Uterus (tissue), 4 donors: ENCODE measurements around the gene PIAS2. TPM values are rescaled to one million over a fixed set of nuclear protein-coding genes. Genes with fewer than 3 reads are reported as not detected.

ENCODE experiments used
- DNase-seq, 2 donors: peaks; one replicate each; pipeline ENCODE4 v3.0.0-alpha.2; 2019 to 2020
- H3K27ac ChIP-seq, 2 donors: fragments of 200-600 bp; sonication (generic); 1 replicate in 1 of 2; 2 replicates in 1 of 2; pipeline ENCODE4 v1.5.1; 2016 to 2018
- H3K27me3 ChIP-seq, 2 donors: fragments of 200-600 bp; sonication (generic); one replicate each; pipeline ENCODE4 v1.5.1; 2018 to 2019; ENCODE audit warnings: control low read depth in 1 of 2
- H3K36me3 ChIP-seq, 2 donors: fragments of 200-600 bp; sonication (generic); one replicate each; pipeline ENCODE4 v1.5.1; 2019; ENCODE audit warnings: control low read depth in 1 of 2
- H3K4me1 ChIP-seq, 2 donors: fragments of 200-600 bp; sonication (generic); one replicate each; pipeline ENCODE4 v1.5.1; 2018 to 2019; ENCODE audit warnings: control low read depth in 1 of 2
- H3K4me3 ChIP-seq, 2 donors: fragments of 200-600 bp; sonication (generic); 1 replicate in 1 of 2; 2 replicates in 1 of 2; pipeline ENCODE4 v1.5.1; 2018 to 2019; ENCODE audit warnings: mild to moderate bottlenecking in 1 of 2
- H3K9me3 ChIP-seq, 2 donors: fragments of 200-600 bp; sonication (generic); one replicate each; pipeline ENCODE4 v1.5.1; 2019; ENCODE audit warnings: control low read depth in 1 of 2
- CTCF ChIP-seq, 4 experiments: fragments of 200-600 bp in 2 of 4; fragments of 450-650 bp in 2 of 4; sonication (generic) in 2 of 4; IDR thresholded peaks; one replicate each; pipeline ENCODE4 v1.5.1; 2016 to 2019; ENCODE audit warnings: antibody characterized with exemption in 4 of 4, mild to moderate bottlenecking in 2 of 4, moderate library complexity in 1 of 4
- POLR2A ChIP-seq, 2 donors: fragments of 450-650 bp; IDR thresholded peaks; one replicate each; pipeline ENCODE4 v1.6.1; 2016; ENCODE audit warnings: antibody characterized with exemption in 2 of 2, mild to moderate bottlenecking in 1 of 2, moderate library complexity in 1 of 2
- intact Hi-C: fragments of 100-400 bp; cut with DNase I; formaldehyde crosslinking; loops from one replicate; pipeline ENCODE4 v1.15.1; 2023; ENCODE audit warnings: low total_unique reads
- total RNA-seq, 4 donors: library from RNA; depleted of rRNA in 3 of 4; stranded (reverse); fragments of >200 nt in 3 of 4; gene quantifications; one replicate each; pipeline versions ENCODE4 v1.1.0 to v1.2.4, GENCODE V29; 2014 to 2023
- donor health status: DM: yes; HTN: yes; CAD: no.

PIAS2 gene
- total RNA-seq, 4 donors from 2014 or later, result 13.1 to 68.6 (median 34.8) TPM

GRCh38 chr18:46920653-46921052 is 3.3 kb upstream of the PIAS2 start:
- H3K36me3 ChIP-seq, result no peaks in the 10 kb centered on the region
- H3K4me3 ChIP-seq, result no peak overlapping the region
- H3K27me3 ChIP-seq, result no peaks in the 10 kb centered on the region
- intact Hi-C loops, result no loop called here
- TF ChIP-seq POLR2A (IDR thresholded peaks at IDR 0.05), result no peak
- no peak for TF ChIP-seq CTCF (IDR thresholded peaks at IDR 0.05)
- H3K9me3 ChIP-seq, result no peaks in the 10 kb centered on the region
- DNase-seq, result no peak
- H3K27ac ChIP-seq, result no peak overlapping the region
- H3K4me1 ChIP-seq, result no peaks in the 10 kb centered on the region

GRCh38 chr18:46920067-46920466 is 2.8 kb upstream of the PIAS2 start:
- no peak for DNase-seq
- Histone ChIP-seq H3K4me3 (no peak overlapping the region), H3K4me1 (no peaks in the 10 kb centered on the region), H3K9me3 (no peaks in the 10 kb centered on the region), H3K27me3 (no peaks in the 10 kb centered on the region), H3K36me3 (no peaks in the 10 kb centered on the region), H3K27ac (no peak overlapping the region)
- no peak for TF ChIP-seq CTCF (IDR thresholded peaks at IDR 0.05)
- TF ChIP-seq POLR2A (IDR thresholded peaks at IDR 0.05), result no peak
- intact Hi-C loops, result no loop called here

GRCh38 chr18:46917803-46918600 is 695 bp upstream of the PIAS2 start:
- H3K4me3 ChIP-seq, result peak overlapping the region; percentile 52 to 86
- H3K27ac ChIP-seq, result peak overlapping the region; percentile 82 to 90
- no peaks in the 10 kb centered on the region for H3K27me3 ChIP-seq
- H3K4me1 ChIP-seq, result no peaks in the 10 kb centered on the region
- H3K36me3 ChIP-seq, result no peaks in the 10 kb centered on the region
- DNase-seq, result peak; percentile 29 to 30
- no peak for TF ChIP-seq CTCF (IDR thresholded peaks at IDR 0.05)
- no peak for TF ChIP-seq POLR2A (IDR thresholded peaks at IDR 0.05)
- no peaks in the 10 kb centered on the region for H3K9me3 ChIP-seq
- intact Hi-C loops, result no loop called here

GRCh38 chr18:46916551-46917107 is 678 bp downstream of the PIAS2 start:
- peak overlapping the region; percentile 82 to 90 for H3K27ac ChIP-seq
- no peak for TF ChIP-seq CTCF (IDR thresholded peaks at IDR 0.05)
- no peaks in the 10 kb centered on the region for H3K36me3 ChIP-seq
- no peaks in the 10 kb centered on the region for H3K9me3 ChIP-seq
- H3K4me1 ChIP-seq, result no peaks in the 10 kb centered on the region
- intact Hi-C loops, result no loop called here
- peak in 1 of 2 donors; percentile 19 for DNase-seq
- no peaks in the 10 kb centered on the region for H3K27me3 ChIP-seq
- H3K4me3 ChIP-seq, result peak overlapping the region; percentile 52 to 86

- Histone ChIP-seq H3K9me3 (no peaks in the 10 kb centered on the region), H3K27ac (peak overlapping the region in 1 of 2 donors; percentile 90), H3K4me1 (no peaks in the 10 kb centered on the region), H3K4me3 (peak overlapping the region; percentile 52 to 86), H3K36me3 (no peaks in the 10 kb centered on the region), H3K27me3 (no peaks in the 10 kb centered on the region)
- no peak for DNase-seq
- TF ChIP-seq CTCF (IDR thresholded peaks at IDR 0.05) (no peak), POLR2A (IDR thresholded peaks at IDR 0.05) (no peak)
- intact Hi-C loops, result no loop called here
Measured at GRCh38 chr18:46915800-46916550, 1.3 kb downstream of the PIAS2 start.
